Trophoblast cell (in vitro differentiated cells and primary cell): ENCODE results near the gene C3orf62.
A peak's percentile ranks its signal among the peaks of the same experiment; 100 is the strongest.

ENCODE experiments used
- DNase-seq, 2 donors: peaks; one replicate each; pipeline ENCODE4 v3.0.0-alpha.2; 2016
- H2AFZ ChIP-seq: 2 replicates; pipeline ENCODE4 v1.6.1; 2013; ENCODE audit warnings: low read length, moderate library complexity, mild to moderate bottlenecking; ENCODE audit not compliant: insufficient read depth, poor library complexity
- H2AK5ac ChIP-seq: 2 replicates; pipeline ENCODE4 v1.6.1; 2013; ENCODE audit warnings: mild to moderate bottlenecking, low read length
- H2BK120ac ChIP-seq: 2 replicates; pipeline ENCODE4 v1.6.1; 2013; ENCODE audit warnings: low read length, mild to moderate bottlenecking, moderate library complexity; ENCODE audit not compliant: insufficient read depth, poor library complexity
- H2BK12ac ChIP-seq: 2 replicates; pipeline ENCODE4 v1.6.1; 2013; ENCODE audit warnings: mild to moderate bottlenecking, low read length, moderate library complexity
- H2BK5ac ChIP-seq: 2 replicates; pipeline ENCODE4 v1.6.1; 2013; ENCODE audit warnings: low read length, low read depth, moderate library complexity, mild to moderate bottlenecking; ENCODE audit not compliant: poor library complexity
- H3K14ac ChIP-seq: 2 replicates; pipeline ENCODE4 v1.6.1; 2013; ENCODE audit warnings: mild to moderate bottlenecking, low read length
- H3K18ac ChIP-seq: 2 replicates; pipeline ENCODE4 v1.6.1; 2013; ENCODE audit warnings: mild to moderate bottlenecking, low read length
- H3K23ac ChIP-seq: 2 replicates; pipeline ENCODE4 v1.6.1; 2013; ENCODE audit warnings: low read length
- H3K27ac ChIP-seq: 2 replicates; pipeline ENCODE4 v1.5.1; 2013; ENCODE audit warnings: low read depth, mild to moderate bottlenecking, inconsistent platforms, low read length, moderate library complexity
- H3K27me3 ChIP-seq: 2 replicates; pipeline ENCODE4 v1.6.1; 2013; ENCODE audit warnings: inconsistent platforms, mild to moderate bottlenecking, low read length, moderate library complexity; ENCODE audit not compliant: insufficient read depth
- H3K36me3 ChIP-seq, 2 experiments: 1 replicate in 1 of 2; 2 replicates in 1 of 2; pipeline ENCODE4 v1.6.1; 2013; ENCODE audit warnings: low read length in 2 of 2, mild to moderate bottlenecking in 2 of 2, moderate library complexity in 1 of 2; ENCODE audit not compliant: insufficient read depth in 2 of 2, control insufficient read depth in 1 of 2
- H3K4ac ChIP-seq: 2 replicates; pipeline ENCODE4 v1.6.1; 2013; ENCODE audit warnings: low read depth, mild to moderate bottlenecking, low read length, moderate library complexity
- H3K4me1 ChIP-seq, 2 experiments: 1 replicate in 1 of 2; 2 replicates in 1 of 2; pipeline ENCODE4 v1.6.1; 2013; ENCODE audit warnings: low read length in 2 of 2, mild to moderate bottlenecking in 2 of 2, moderate library complexity in 1 of 2; ENCODE audit not compliant: insufficient read depth in 2 of 2, control insufficient read depth in 1 of 2
- H3K4me2 ChIP-seq: 2 replicates; pipeline ENCODE4 v1.6.1; 2013; ENCODE audit warnings: inconsistent platforms, mild to moderate bottlenecking, low read length, moderate library complexity
- H3K4me3 ChIP-seq: 2 replicates; pipeline ENCODE4 v1.5.1; 2013; ENCODE audit warnings: mild to moderate bottlenecking, low read depth, low read length, inconsistent platforms
- H3K79me1 ChIP-seq: one replicate; pipeline ENCODE4 v1.6.1; 2013; ENCODE audit warnings: low read length
- H3K79me2 ChIP-seq: 2 replicates; pipeline ENCODE4 v1.6.1; 2013; ENCODE audit warnings: low read length, mild to moderate bottlenecking; ENCODE audit not compliant: control insufficient read depth, insufficient read depth, poor library complexity
- H3K9ac ChIP-seq: 2 replicates; pipeline ENCODE4 v1.6.1; 2013; ENCODE audit warnings: mild to moderate bottlenecking, low read length
- H3K9me3 ChIP-seq: 2 replicates; pipeline ENCODE4 v1.6.1; 2013; ENCODE audit warnings: low read depth, mild to moderate bottlenecking, control low read depth, inconsistent platforms, low read length; ENCODE audit not compliant: insufficient read depth
- H4K12ac ChIP-seq: 2 replicates; pipeline ENCODE4 v1.6.1; 2013; ENCODE audit warnings: low read depth, mild to moderate bottlenecking, low read length, moderate library complexity
- H4K8ac ChIP-seq: 2 replicates; pipeline ENCODE4 v1.6.1; 2013; ENCODE audit warnings: low read depth, mild to moderate bottlenecking, low read length, moderate library complexity
- H4K91ac ChIP-seq: one replicate; pipeline ENCODE4 v1.6.1; 2013; ENCODE audit warnings: low read depth, mild to moderate bottlenecking, low read length, moderate library complexity
- WGBS: extraction: QIAGEN DNeasy Blood & Tissue Kit; methylation state at CpG from one replicate; pipeline ENCODE4 v1.1.7; 2013; ENCODE audit warnings: missing lambda C conversion rate; ENCODE audit not compliant: insufficient read length, insufficient coverage; ENCODE audit errors: extremely low coverage; 5-methylcytosine and 5-hydroxymethylcytosine counted together

C3orf62 gene

GRCh38 chr3:49277383-49277775 is 347 bp upstream of the C3orf62 start:
- Histone ChIP-seq H3K27ac (no peak overlapping the region), H3K27me3 (no peaks in the 10 kb centered on the region), H3K9ac (no peak overlapping the region), H3K9me3 (peaks cover 2% of the 10 kb centered on the region), H2BK5ac (no peak overlapping the region), H4K91ac (peak overlapping the region; percentile 61), H4K8ac (no peak overlapping the region), H3K79me1 (peaks cover 4% of the 10 kb centered on the region), H3K4me1 (no peaks in the 10 kb centered on the region), H3K4me2 (peak overlapping the region; percentile 50), H3K14ac (no peak overlapping the region), H2BK12ac (no peak overlapping the region), H2BK120ac (no peak overlapping the region), H3K4me3 (no peak overlapping the region), H3K79me2 (no peaks in the 10 kb centered on the region), H3K4ac (no peak overlapping the region), H4K12ac (no peak overlapping the region), H3K23ac (no peak overlapping the region), H3K36me3 (peaks cover 22 to 24% of the 10 kb centered on the region in 2 experiments), H2AFZ (no peak overlapping the region), H3K18ac (no peak overlapping the region), H2AK5ac (no peak overlapping the region)
- WGBS: no CpG with 5 or more reads among the region's 9 CpGs
- DNase-seq: no peak

- no peak overlapping the region for H3K9ac ChIP-seq
- no peaks in the 10 kb centered on the region for H3K27me3 ChIP-seq
- H3K79me2 ChIP-seq: no peaks in the 10 kb centered on the region
- H4K12ac ChIP-seq: no peak overlapping the region
- H3K18ac ChIP-seq: no peak overlapping the region
- WGBS: no CpG with 5 or more reads among the region's 11 CpGs
- no peak overlapping the region for H2BK120ac ChIP-seq
- no peak overlapping the region for H2BK12ac ChIP-seq
- H3K27ac ChIP-seq: no peak overlapping the region
- no peaks in the 10 kb centered on the region for H3K4me1 ChIP-seq
- H3K4me3 ChIP-seq: no peak overlapping the region
- H4K91ac ChIP-seq: no peak overlapping the region
- H3K36me3 ChIP-seq: peaks cover 13 to 17% of the 10 kb centered on the region in 2 experiments
- H3K9me3 ChIP-seq: peaks cover 4% of the 10 kb centered on the region
- H4K8ac ChIP-seq: no peak overlapping the region
- H3K4ac ChIP-seq: no peak overlapping the region
- no peak overlapping the region for H2BK5ac ChIP-seq
- H3K23ac ChIP-seq: no peak overlapping the region
- no peak for DNase-seq
- H2AFZ ChIP-seq: no peak overlapping the region
- no peak overlapping the region for H3K4me2 ChIP-seq
- H3K79me1 ChIP-seq: peaks cover 4% of the 10 kb centered on the region
- H3K14ac ChIP-seq: no peak overlapping the region
- no peak overlapping the region for H2AK5ac ChIP-seq
Observed at GRCh38 chr3:49273825-49274532, 3.1 kb downstream of the C3orf62 start.

- DNase-seq: no peak
- H3K18ac ChIP-seq: no peak overlapping the region
- no peak overlapping the region for H4K91ac ChIP-seq
- H3K9ac ChIP-seq: no peak overlapping the region
- no peak overlapping the region for H2BK5ac ChIP-seq
- H3K4me2 ChIP-seq: no peak overlapping the region
- no peak overlapping the region for H2AFZ ChIP-seq
- peaks cover 2% of the 10 kb centered on the region for H3K9me3 ChIP-seq
- H3K23ac ChIP-seq: no peak overlapping the region
- peaks cover 7% of the 10 kb centered on the region in 2 experiments for H3K36me3 ChIP-seq
- no peaks in the 10 kb centered on the region for H3K27me3 ChIP-seq
- no peak overlapping the region for H3K4me3 ChIP-seq
- H3K79me1 ChIP-seq: no peaks in the 10 kb centered on the region
- no CpG with 5 or more reads among the region's 4 CpGs for whole genome bisulfite sequencing
- no peak overlapping the region for H3K14ac ChIP-seq
- H2BK120ac ChIP-seq: no peak overlapping the region
- H3K4me1 ChIP-seq: no peaks in the 10 kb centered on the region
- no peak overlapping the region for H4K12ac ChIP-seq
- H2AK5ac ChIP-seq: no peak overlapping the region
- no peak overlapping the region for H4K8ac ChIP-seq
- no peak overlapping the region for H3K4ac ChIP-seq
- no peak overlapping the region for H2BK12ac ChIP-seq
- H3K27ac ChIP-seq: no peak overlapping the region
- H3K79me2 ChIP-seq: no peaks in the 10 kb centered on the region
Observed at GRCh38 chr3:49271047-49271446, 6.0 kb downstream of the C3orf62 start.

GRCh38 chr3:49270156-49270500 is 6.9 kb downstream of the C3orf62 start:
- no CpG with 5 or more reads among the region's 2 CpGs for WGBS
- no peak overlapping the region for H3K4me2 ChIP-seq
- no peak for DNase-seq
- no peak overlapping the region for H3K23ac ChIP-seq
- H3K27me3 ChIP-seq: no peaks in the 10 kb centered on the region
- peaks cover 7% of the 10 kb centered on the region in 2 experiments for H3K36me3 ChIP-seq
- no peak overlapping the region for H2AK5ac ChIP-seq
- H4K91ac ChIP-seq: no peak overlapping the region
- H3K4me3 ChIP-seq: no peak overlapping the region
- no peak overlapping the region for H2BK5ac ChIP-seq
- H3K4me1 ChIP-seq: no peaks in the 10 kb centered on the region
- peaks cover 2% of the 10 kb centered on the region for H3K9me3 ChIP-seq
- no peak overlapping the region for H2BK120ac ChIP-seq
- no peak overlapping the region for H2BK12ac ChIP-seq
- no peak overlapping the region for H3K4ac ChIP-seq
- H3K27ac ChIP-seq: no peak overlapping the region
- H3K18ac ChIP-seq: no peak overlapping the region
- no peak overlapping the region for H3K14ac ChIP-seq
- no peak overlapping the region for H4K12ac ChIP-seq
- no peaks in the 10 kb centered on the region for H3K79me2 ChIP-seq
- H3K9ac ChIP-seq: no peak overlapping the region
- H4K8ac ChIP-seq: no peak overlapping the region
- no peaks in the 10 kb centered on the region for H3K79me1 ChIP-seq
- H2AFZ ChIP-seq: no peak overlapping the region
